AG08395 (cell line): ENCODE measurements around the gene ALDH1L2.

Experiments
- DNase-seq: peaks from one replicate; pipeline ENCODE4 v3.0.0; 2012; ENCODE audit warnings: mixed read lengths, low spot score

ALDH1L2 gene

DNA sequence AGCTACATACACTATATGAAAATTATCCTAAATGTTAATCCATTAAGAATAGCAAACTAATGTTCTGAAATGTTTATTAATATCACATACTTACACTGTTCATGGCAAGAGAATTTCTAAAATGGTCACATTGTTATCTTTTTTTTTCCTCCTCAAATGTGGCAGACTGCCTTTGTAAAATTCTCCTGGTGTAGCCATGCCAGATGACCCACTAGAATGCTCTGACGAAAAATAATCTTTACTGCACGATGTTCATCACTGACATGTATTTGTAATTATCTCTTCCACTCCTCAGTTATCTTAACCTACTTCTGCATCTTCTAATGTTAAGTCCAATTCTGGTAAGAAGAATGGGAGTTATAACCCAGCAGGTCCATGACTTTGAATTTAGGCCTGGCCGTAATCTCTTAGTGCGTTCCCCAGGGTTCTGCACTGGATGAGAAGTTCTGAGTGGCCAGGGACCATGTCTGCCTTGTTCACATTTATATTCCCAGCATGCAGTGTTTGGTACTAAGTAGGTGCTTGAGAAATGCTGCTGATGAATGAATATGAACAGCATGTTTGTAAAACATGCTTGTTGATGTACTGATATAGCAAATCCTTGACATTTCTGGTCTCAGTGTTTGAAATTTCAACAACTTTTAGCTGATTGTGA lies 51.4 kb downstream of the ALDH1L2 start:
- peak; percentile 18 for DNase-seq

DNA sequence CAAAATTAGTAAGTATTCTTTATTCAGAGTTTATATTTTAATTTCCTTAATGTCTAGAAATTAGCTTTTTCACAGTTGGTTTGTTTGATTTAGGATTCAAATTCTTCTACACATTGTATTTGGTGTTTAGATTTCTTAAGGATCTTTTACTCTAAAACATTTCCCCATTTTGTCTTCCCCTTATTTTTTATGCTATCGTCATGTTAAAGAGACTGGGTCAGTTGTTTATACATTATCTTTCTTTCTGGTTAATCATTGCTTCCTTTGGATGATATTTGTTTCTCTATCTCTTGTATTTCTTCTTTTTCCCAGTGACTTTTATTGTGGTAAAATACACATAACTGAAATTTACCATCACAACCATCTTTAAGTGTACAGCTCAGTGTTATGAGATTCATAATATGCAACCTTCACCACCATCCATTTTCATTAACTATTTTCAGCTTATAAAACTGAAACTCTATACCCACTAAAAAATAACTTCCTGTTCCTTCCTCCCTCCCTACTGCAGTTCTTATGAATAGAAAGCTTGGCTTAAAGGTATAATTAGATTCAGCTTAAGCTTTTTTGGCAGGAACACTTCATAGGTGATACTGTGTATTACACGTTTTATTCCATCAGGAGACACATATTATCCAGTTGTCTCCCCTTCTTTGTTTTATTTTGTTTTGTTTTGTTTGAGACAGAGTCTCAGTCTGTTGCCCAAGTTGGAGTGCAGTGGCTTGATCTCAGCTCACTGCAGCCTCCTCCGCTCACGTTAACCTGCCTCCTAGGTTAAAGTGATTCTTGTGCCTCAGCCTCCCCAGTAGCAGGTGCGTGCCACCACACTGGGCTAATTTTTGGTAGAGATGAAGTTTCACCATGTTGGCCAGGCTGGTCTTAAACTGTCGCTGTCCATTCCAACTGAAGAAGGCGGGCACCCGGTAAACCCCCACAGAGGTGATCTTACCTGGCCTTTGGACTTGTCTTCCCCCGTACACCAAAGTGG lies 53.1 kb downstream of the ALDH1L2 start:
- no peak for DNase-seq

DNA sequence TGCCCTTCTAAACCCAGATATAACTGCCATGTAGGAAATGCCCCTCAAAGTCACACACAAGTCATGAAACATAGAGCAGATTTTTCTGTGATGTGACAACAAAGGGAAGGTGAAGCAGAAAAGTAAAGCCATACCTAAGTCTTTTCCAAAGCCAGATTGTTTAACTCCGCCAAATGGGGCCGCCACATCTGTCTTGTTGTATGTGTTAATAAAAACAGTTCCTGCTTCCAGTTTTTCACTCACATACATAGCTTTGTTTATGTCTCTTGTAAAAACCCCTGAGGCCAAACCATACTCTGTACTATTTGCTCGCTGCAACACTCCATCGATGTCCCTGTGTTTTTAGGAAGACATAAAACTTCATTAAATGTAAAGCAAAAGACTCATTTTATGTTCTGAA lies 57.8 kb downstream of the ALDH1L2 start:
- no peak for DNase-seq

DNA sequence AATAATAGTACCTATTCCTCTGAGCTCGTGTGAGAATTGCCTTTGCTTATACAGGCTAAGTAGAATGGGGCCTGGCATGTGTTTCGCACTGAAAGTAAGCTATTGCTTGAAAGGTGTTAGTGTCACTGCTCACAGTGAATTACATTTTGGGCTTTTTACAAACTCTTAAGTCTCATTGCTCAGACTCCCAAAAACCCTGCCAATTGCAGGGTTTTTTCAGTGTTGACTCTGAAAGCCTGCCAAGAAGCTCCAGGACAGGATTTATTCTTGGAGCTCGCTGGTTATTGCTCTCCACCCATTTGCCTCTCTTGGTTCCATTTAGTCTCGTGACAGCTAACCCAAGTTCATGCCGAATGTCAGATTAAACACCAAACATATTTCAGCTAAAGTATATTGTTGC lies 58.4 kb downstream of the ALDH1L2 start:
- peak; percentile 70 for DNase-seq

DNA sequence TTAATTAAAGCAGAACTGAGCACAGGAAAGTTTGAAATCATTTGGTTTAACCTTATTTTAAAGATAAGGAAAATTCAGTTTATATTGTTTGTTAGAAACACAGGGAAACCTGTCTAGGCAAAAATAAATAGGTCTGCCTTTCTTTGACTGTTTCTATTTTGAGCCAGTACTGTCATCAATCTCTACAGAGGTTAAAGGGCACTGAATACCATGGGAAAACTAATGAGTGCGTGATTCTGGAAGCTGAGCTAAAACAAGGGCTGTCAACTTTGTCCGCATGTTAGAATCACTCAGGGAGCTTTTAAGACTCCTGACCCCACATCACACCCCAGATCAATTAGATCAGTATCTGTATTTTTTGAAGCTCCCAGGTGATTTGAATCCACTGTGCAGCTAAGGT lies 59.3 kb downstream of the ALDH1L2 start:
- no peak for DNase-seq

DNA sequence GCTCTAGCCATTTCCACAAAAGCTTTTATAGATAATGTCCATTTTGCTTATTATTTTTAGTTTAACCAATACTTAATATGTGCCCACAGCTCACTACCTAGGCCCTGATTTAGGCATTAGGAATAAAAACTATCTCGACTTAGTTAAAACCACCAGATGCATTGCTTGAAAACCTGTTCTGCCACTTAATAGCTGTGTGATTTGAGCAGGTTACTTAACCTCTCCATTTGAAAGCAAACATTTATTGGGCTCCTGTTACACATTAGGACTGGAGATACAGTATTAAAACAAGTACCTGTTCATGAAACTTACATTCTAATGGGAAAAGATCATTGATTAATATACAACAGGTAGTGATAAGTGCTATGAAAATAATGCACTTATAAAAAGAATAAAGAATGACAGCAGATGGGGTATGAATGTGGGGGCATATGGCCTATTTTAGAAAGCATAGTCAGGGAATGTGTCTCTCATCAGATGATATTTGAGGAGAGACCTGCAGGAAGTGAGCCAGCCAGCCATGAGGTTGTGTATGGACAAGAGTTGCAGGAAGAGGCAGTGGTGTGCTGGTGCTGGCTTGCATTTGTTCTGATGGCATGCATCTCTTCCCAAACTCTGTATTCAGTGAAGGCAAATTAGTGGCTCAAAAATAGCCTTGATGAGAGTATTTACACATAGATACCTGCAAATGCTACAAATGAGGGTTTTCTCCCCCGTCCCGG lies 63.9 kb downstream of the ALDH1L2 start:
- no peak for DNase-seq

DNA sequence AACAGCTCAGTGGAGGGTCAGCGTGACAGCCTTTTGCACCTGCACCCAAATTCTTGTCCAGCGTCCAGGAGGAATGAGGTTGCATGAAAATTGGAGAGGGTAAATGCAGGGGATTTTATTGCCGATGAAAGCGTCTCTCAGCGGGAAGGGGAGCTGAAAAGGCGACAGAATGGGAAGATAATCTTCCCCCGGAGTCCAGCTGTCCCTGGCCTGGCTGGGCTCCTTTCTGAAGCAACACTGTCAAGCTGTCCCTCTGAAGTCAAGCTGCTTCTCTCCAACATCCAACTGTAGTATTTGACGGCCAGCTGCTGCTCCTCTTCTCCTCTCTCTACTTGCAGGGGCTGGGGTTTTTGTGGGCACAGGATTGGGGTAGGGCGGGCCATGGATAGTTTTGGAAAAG lies 65.5 kb downstream of the ALDH1L2 start:
- DNase-seq, result no peak

DNA sequence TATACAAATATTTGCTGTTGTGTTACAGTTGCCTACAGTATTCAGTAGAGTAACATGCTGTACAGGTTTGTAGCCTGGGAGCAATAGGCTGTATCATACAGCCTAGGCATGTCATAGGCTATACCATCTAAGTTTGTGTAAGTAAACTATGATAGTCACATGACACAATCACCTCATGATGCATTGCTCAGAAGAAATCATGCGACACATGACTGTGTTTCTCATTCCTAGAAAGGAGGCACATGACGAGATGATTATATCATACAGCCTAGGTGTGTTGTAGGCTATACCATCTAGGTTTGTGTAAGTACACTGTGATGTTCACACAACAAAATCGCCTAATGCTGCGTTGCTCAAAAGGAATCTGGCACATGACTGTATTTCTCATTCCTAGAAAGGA lies 66.2 kb downstream of the ALDH1L2 start:
- no peak for DNase-seq

DNA sequence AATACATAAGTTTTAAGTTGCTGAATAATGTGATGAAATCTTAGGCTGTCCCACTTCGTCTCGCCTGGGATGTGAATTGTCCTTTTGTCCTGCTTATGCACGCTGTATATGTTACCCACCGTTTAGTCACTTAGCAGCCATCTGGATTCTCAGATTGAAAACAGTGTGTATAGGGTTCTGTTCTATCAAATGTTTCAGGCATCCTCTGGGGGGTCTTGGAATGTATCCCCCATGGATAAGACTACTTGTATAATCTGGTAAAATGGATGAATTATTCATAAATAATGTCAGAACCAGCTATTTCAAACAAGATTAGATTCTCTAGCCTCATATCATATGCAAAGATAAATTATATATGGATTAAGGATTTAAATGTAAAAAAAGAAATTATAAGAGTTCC lies 68.7 kb downstream of the ALDH1L2 start:
- DNase-seq, result no peak

DNA sequence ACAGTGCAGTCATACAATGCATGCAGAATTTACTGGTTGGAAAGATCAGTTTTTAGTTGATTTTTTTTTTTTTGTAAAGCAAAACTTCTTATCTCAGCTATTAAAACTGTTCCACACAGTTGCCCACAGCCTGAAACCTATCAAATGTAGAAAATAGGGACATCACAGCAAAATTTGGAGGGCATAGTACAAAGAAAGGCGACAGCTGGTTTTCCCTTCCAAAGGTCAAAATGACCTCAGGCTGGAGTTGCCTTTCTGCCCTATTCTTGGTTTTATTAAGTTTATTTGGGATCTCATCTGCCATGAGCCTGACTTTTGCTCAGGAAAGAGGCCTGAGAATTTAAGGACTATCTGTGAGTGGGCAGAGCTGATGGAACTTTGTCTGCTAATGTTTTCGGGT lies 69.7 kb downstream of the ALDH1L2 start:
- no peak for DNase-seq

GRCh38 chr12:105013892-105014291 lies 70.4 kb downstream of the ALDH1L2 start:
- DNase-seq, result no peak

DNA sequence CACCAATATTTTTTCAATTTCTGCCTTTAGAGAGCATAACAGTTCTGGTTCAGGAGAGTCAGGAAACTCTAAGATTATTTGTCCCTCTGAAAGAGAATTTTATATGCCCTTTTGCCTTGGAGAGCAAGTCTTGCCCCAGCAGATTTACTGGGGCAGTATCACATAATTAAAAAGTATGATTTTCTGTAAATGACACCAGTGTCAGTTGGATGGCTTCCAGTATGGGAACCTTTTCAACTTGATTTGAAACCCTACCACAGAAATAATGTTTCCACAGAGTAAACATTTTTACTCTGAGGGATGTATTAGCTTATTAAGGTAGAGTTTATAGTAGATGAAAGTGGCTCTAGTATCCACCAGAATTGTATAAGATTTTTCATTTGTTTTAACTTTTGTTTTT lies 82.8 kb downstream of the ALDH1L2 start:
- DNase-seq, result no peak

DNA sequence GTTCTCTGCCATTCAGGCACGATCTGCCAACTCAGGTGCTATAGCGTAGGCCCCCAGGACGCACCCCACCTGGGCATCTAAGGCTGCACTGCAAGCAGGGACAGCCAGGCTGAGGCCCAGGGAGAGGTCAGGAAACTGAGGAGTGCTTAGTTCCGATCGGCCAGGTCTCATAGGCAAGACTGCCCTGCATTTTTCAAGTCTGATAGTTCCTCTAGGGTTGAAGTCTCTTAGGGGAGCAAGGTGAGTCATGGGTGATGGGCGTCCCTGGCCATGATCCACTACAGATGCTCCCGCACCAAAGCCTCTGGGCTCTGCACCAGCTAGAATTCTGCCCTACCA lies 84.9 kb downstream of the ALDH1L2 start:
- DNase-seq, result no peak

DNA sequence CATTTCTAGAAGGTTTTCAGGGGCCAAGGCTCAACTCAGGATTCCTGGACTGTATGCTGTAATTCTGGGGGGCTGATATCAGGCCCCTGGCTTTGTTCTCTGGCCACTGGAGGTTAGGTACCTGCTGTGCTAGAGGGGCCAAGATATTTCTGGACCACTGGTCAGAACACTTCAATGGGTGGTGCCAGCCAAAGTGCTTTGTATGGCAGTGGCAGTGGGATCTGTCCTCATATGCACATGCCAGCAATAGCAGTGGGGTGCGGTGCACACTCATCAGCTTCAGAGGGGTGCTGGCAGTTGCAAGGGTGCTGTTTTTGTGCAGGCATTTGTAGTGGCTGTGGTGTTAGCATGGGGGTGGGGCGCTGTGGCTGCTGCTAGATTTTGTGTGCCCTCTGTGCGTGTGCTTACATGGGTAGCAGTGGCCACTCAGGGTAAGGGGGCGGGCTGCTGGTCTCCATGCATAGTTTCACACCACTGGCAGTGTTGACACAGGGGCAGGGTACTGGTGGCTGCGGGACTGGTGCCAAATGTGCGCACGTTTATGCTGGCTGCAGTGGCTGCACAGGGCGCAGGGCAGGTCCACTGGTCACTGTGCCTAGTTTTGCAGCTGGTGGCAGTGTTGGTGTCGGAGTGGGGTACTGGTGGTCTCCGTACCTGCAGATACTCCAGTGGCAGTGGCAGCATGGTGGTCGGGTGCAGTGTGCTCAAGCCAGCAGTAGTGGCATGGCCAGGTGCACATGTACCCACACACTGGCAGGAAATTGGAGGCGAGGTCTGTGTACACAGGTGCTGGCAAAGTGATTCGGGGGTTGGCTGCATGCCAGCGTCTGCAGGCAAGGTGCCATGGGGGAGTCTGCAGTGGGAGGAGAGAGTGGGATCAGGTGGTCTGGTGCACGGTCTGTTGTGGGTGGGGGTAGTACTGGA lies 85.6 kb downstream of the ALDH1L2 start:
- DNase-seq, result no peak

DNA sequence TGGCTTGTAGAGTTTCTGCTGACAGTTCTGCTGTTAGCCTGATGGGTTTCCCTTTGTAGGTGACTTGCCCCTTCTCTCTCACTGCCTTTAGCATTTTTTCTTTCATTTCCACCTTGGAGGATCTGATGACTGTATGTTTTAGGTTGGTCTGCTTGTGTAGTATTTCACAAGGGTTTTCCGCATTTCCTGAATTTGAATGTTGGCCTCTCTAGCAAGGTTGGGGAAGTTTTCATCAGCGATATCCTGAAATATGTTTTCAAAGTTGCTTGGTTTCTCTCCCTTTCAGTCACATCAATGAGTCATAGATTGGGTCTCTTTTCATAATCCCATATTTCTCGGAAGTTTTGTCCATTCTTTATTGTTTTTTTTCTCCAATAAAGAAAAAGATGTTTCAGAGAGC lies 86.7 kb downstream of the ALDH1L2 start:
- DNase-seq, result no peak

- no peak for DNase-seq
Observed at GRCh38 chr12:104994336-104994735, 89.9 kb downstream of the ALDH1L2 start.

- DNase-seq, result no peak
Observed at GRCh38 chr12:104991565-104992128, 92.6 kb downstream of the ALDH1L2 start.

DNA sequence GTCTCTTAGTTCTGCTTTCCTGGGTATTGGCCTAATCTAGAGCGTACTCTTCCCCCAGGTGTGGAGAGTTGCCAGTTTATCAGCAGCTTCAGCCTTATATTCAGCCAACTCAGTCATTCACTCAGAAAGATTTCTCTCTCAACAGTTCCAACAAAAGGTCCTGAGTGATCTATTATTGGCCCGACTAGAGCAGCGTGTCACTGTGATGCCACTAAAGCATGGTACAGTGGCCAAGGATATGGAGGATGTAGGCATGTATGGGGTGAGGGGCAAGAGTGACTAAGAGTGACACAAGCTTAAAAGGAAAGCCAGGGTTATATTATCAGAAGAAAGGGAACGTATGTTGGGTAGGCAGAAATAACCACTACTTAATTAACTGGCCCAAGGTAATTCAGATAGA lies 93.3 kb downstream of the ALDH1L2 start:
- DNase-seq, result no peak

GRCh38 chr12:104986022-104986941 lies 98.0 kb downstream of the ALDH1L2 start, which contains the start of gene NOPCHAP1:
Gene NOPCHAP1 (plus strand): TSS chr12:104986316. CDS start chr12:104986353, 37 bp downstream.
- peak; percentile 97 for DNase-seq

GRCh38 chr12:104985206-104985605 lies 99.1 kb downstream of the ALDH1L2 start:
- no peak for DNase-seq
